Endothelial cell of umbilical vein (primary cell): ENCODE measurements around the gene CHCHD3. TPM values are rescaled to one million over a fixed set of nuclear protein-coding genes. Genes with fewer than 3 reads are reported as not detected.

Experiments used
- BruUV-seq: library from RNA; stranded (reverse); fragments of 400-500 nt; replicated peaks from 2 replicates; lab custom pipeline; 2021; lab: Mats Ljungman, UMichigan
- CTCF ChIA-PET: fragments of 300-600, 350-600 bp; sonication (Branson Sonifier 250); formaldehyde crosslinking; loops from one replicate; lab custom pipeline; 2021; ENCODE audit warnings: antibody characterized with exemption, inconsistent platforms; lab: Charles Lee
- POLR2A ChIA-PET: fragments of 300-600, 350-600 bp; sonication (Branson Sonifier 250); formaldehyde crosslinking; loops from one replicate; lab custom pipeline; 2021; ENCODE audit warnings: antibody characterized with exemption, inconsistent platforms; lab: Charles Lee
- DNase-seq: peaks from one replicate; pipeline ENCODE4 v3.0.0-alpha.2; 2011; ENCODE audit warnings: low read depth, low spot score
- FAIRE-seq: peaks from 2 replicates; lab custom pipeline; 2011; peaks lifted over from hg19 to GRCh38; lab: Jason Lieb, UNC
- H2AFZ ChIP-seq: 2 replicates; pipeline ENCODE4 v1.6.0; 2012; ENCODE audit warnings: low read depth, low read length, control low read depth, inconsistent platforms
- H3K27ac ChIP-seq: 2 replicates; pipeline ENCODE4 v1.5.1; 2011; ENCODE audit warnings: low read depth, mild to moderate bottlenecking, control low read depth, low read length, moderate library complexity; ENCODE audit not compliant: insufficient read depth
- H3K27me3 ChIP-seq, 2 experiments: 2 replicates each; pipeline versions ENCODE4 v1.6.0 to v1.6.1; 2011; ENCODE audit warnings: low read length in 2 of 2, mixed read lengths in 1 of 2; ENCODE audit not compliant: control insufficient read depth in 2 of 2, insufficient read depth in 2 of 2
- H3K36me3 ChIP-seq, 2 experiments: 2 replicates in 1 of 2; 3 replicates in 1 of 2; pipeline ENCODE4 v1.5.1; 2011; ENCODE audit warnings: low read length in 2 of 2, mild to moderate bottlenecking in 1 of 2, moderate library complexity in 1 of 2; ENCODE audit not compliant: control insufficient read depth in 2 of 2, insufficient read depth in 2 of 2; ENCODE audit errors: extremely low read depth in 1 of 2
- H3K4me1 ChIP-seq: 3 replicates; pipeline ENCODE4 v1.5.1; 2011; ENCODE audit warnings: mild to moderate bottlenecking, low read length; ENCODE audit not compliant: control insufficient read depth, insufficient read depth; ENCODE audit errors: extremely low read depth
- H3K4me2 ChIP-seq: 2 replicates; pipeline ENCODE4 v1.6.1; 2011; ENCODE audit warnings: low read length, control low read depth, mixed read lengths; ENCODE audit not compliant: insufficient read depth
- H3K4me3 ChIP-seq, 3 experiments: fragments of 200-600 bp in 1 of 3; sonication (generic), shearing (Covaris generic) in 1 of 3; replicated peaks in 1 of 3; 2 replicates each; pipeline ENCODE4 v1.5.1; 2011 to 2016; ENCODE audit warnings: control low read depth in 3 of 3, low read length in 3 of 3, mild to moderate bottlenecking in 2 of 3, inconsistent platforms in 1 of 3, low read depth in 1 of 3, moderate library complexity in 1 of 3; ENCODE audit not compliant: insufficient read depth in 1 of 3
- H3K79me2 ChIP-seq: 2 replicates; pipeline ENCODE4 v1.6.0; 2012; ENCODE audit warnings: low read length, inconsistent platforms; ENCODE audit not compliant: control insufficient read depth, insufficient read depth
- H3K9ac ChIP-seq: replicated peaks from 2 replicates; pipeline ENCODE3; 2011; ENCODE audit warnings: low read length, control low read depth; ENCODE audit not compliant: insufficient read depth; ENCODE audit errors: extremely low read depth
- H3K9me1 ChIP-seq: replicated peaks from 3 replicates; pipeline ENCODE4 v1.6.0; 2011; ENCODE audit warnings: mild to moderate bottlenecking, low read length; ENCODE audit not compliant: control insufficient read depth, insufficient read depth; ENCODE audit errors: extremely low read depth
- H3K9me3 ChIP-seq: replicated peaks from 2 replicates; pipeline ENCODE4 v1.5.1; 2012; ENCODE audit warnings: low read length, inconsistent platforms; ENCODE audit not compliant: control insufficient read depth, insufficient read depth
- H4K20me1 ChIP-seq: replicated peaks from 2 replicates; pipeline ENCODE3; 2011; ENCODE audit warnings: mild to moderate bottlenecking, low read length; ENCODE audit not compliant: control insufficient read depth, insufficient read depth; ENCODE audit errors: extremely low read depth
- FOS ChIP-seq: IDR thresholded peaks from 2 replicates; pipeline ENCODE4 v1.6.1; 2011; ENCODE audit warnings: mild to moderate bottlenecking, low read length, moderate library complexity, borderline replicate concordance; ENCODE audit not compliant: insufficient read depth
- GATA2 ChIP-seq: IDR thresholded peaks from 2 replicates; pipeline ENCODE4 v1.7.0; 2011; ENCODE audit warnings: low read depth, mild to moderate bottlenecking, moderate library complexity, mixed read lengths, low read length; ENCODE audit not compliant: insufficient read length, insufficient read depth
- JUN ChIP-seq: IDR thresholded peaks from 2 replicates; pipeline ENCODE4 v1.6.1; 2011; ENCODE audit warnings: borderline replicate concordance, low read depth; ENCODE audit not compliant: insufficient read length, insufficient read depth
- MAX ChIP-seq: IDR thresholded peaks from 2 replicates; pipeline ENCODE4 v1.6.1; 2011; ENCODE audit not compliant: insufficient read depth, insufficient read length
- MYC ChIP-seq: IDR thresholded peaks from one replicate; pipeline ENCODE4 v1.6.1; 2011; ENCODE audit warnings: mild to moderate bottlenecking, low read depth, low read length
- POLR2A ChIP-seq: IDR thresholded peaks from 2 replicates; pipeline ENCODE4 v1.6.1; 2012; ENCODE audit warnings: low read depth, mild to moderate bottlenecking, control low read depth, low read length
- POLR2AphosphoS5 ChIP-seq: IDR thresholded peaks from 2 replicates; pipeline ENCODE4 v1.6.1; 2012; ENCODE audit warnings: low read depth, mild to moderate bottlenecking, control low read depth, low read length, moderate library complexity; ENCODE audit not compliant: insufficient read depth
- dilution Hi-C: fragments of 300-500 bp; cut with MboI; formaldehyde crosslinking; loops from one replicate; pipeline ENCODE4 v1.15.0; 2019; ENCODE audit warnings: low sequenced_read_pairs; ENCODE audit not compliant: extremely low pct_ligation_motif_present
- intact Hi-C: fragments of 100-400 bp; cut with micrococcal nuclease; formaldehyde crosslinking; loops from one replicate; pipeline ENCODE4 v1.10.0; 2022
- polyA plus RNA-seq, 4 experiments: library from polyadenylated mRNA; depleted of rRNA in 3 of 4; stranded (reverse) in 3 of 4; unstranded in 1 of 4; fragments of >200 nt; gene quantifications; 2 replicates each; pipeline versions ENCODE4 v1.2.1 to v1.2.3, GENCODE V29; 2011 to 2012; ENCODE audit warnings: missing spikeins in 1 of 4
- total RNA-seq: library from RNA; stranded (reverse); gene quantifications from 2 replicates; pipeline ENCODE4 v1.2.3, GENCODE V29; 2021
- TF ChIP-seq, protein P1 (sequence below), 2 donors: IDR thresholded peaks; 1 replicate in 1 of 2; 2 replicates in 1 of 2; pipeline ENCODE4 v1.5.1; 2011; ENCODE audit warnings: low read length in 2 of 2, mild to moderate bottlenecking in 2 of 2, moderate library complexity in 2 of 2, control low read depth in 1 of 2, inconsistent platforms in 1 of 2, low read depth in 1 of 2; ENCODE audit not compliant: insufficient read depth in 1 of 2; ENCODE audit errors: extremely low read depth in 1 of 2

Gene CHCHD3
- total and polyA plus RNA-seq, 2 donors (not counting 3 experiments of a cell fraction or from before 2014, with no cell fraction given): 22.0 to 63.7 TPM

DNA sequence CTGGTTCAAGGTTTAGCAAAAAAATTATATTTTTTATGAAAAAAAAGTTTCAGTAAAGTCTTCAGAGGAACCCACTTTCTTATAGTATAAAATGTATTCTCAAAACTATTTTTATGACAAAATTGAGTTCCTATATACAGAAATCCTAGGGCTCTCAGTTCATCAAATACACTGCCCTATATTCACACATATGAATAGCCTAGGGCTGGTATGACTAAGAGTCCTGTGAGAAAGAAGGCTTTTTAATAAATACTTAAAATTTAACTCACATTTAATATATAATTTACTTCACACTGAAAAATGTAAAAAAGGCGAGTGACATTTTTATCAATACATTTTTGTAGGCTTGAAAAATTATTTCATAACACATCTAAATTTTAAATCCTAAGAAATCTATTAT is 16.6 kb downstream of the CHCHD3 start:
- H3K9ac ChIP-seq: no peak overlapping the region
- H3K79me2 ChIP-seq: peaks cover 24% of the 10 kb centered on the region
- intact Hi-C loops: no loop called here
- no peaks in the 10 kb centered on the region for H3K9me1 ChIP-seq
- no peak overlapping the region for H3K4me2 ChIP-seq
- no peak overlapping the region for H2AFZ ChIP-seq
- CTCF ChIA-PET: interaction anchor here (1.0 to 1.2 kb wide), 2 partner anchors 17 to 279 kb away, joined by 3 read pairs; partner anchors contain the start of gene CHCHD3
- dilution Hi-C loops: no loop called here
- H3K27me3 ChIP-seq: no peaks in the 10 kb centered on the region
- POLR2A ChIA-PET: no interaction called here
- no peak for DNase-seq
- peaks cover 8% of the 10 kb centered on the region for H3K4me1 ChIP-seq
- TF ChIP-seq, protein P1, sequence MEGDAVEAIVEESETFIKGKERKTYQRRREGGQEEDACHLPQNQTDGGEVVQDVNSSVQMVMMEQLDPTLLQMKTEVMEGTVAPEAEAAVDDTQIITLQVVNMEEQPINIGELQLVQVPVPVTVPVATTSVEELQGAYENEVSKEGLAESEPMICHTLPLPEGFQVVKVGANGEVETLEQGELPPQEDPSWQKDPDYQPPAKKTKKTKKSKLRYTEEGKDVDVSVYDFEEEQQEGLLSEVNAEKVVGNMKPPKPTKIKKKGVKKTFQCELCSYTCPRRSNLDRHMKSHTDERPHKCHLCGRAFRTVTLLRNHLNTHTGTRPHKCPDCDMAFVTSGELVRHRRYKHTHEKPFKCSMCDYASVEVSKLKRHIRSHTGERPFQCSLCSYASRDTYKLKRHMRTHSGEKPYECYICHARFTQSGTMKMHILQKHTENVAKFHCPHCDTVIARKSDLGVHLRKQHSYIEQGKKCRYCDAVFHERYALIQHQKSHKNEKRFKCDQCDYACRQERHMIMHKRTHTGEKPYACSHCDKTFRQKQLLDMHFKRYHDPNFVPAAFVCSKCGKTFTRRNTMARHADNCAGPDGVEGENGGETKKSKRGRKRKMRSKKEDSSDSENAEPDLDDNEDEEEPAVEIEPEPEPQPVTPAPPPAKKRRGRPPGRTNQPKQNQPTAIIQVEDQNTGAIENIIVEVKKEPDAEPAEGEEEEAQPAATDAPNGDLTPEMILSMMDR (IDR thresholded peaks at IDR 0.05; ENCODE audit: extremely low read depth in 1 of 2, insufficient read depth in 1 of 2, low read depth in 1 of 2, low read length in 2 of 2): no peak
- TF ChIP-seq POLR2AphosphoS5 (no peak), JUN (no peak), POLR2A (no peak), GATA2 (no peak), FOS (no peak), MYC (no peak), MAX (no peak)
- no peaks in the 10 kb centered on the region for H3K9me3 ChIP-seq
- FAIRE-seq: peak; percentile 28
- H4K20me1 ChIP-seq: no peaks in the 10 kb centered on the region
- no peak overlapping the region for H3K4me3 ChIP-seq
- BruUV-seq: no TSS peak
- H3K27ac ChIP-seq: no peak overlapping the region
- H3K36me3 ChIP-seq: peaks cover 0 to 5% of the 10 kb centered on the region in 2 experiments
